T47D (cell line): ENCODE results near the gene LHB.

Experiments used
- DNase-seq, 2 experiments: peaks; one replicate each; pipeline versions ENCODE4 v3.0.0 to v3.0.0-alpha.2; 2011 to 2012; ENCODE audit warnings: low read depth in 1 of 2, low spot score in 1 of 2
- JUND ChIP-seq: IDR thresholded peaks from 2 replicates; pipeline ENCODE4 v1.6.1; 2012; ENCODE audit warnings: low read depth
- in situ Hi-C: cut with HindIII; loops from 2 replicates; pipeline ENCODE4 v1.10.0; 2016; ENCODE audit warnings: low sequenced_read_pairs, low pct_unique_long_range_greater_than_20kb

Gene LHB

GRCh38 chr19:49006905-49007304 lies 10.0 kb downstream of the LHB start:
- in situ Hi-C loops = no loop called here
- no peak for TF ChIP-seq JUND
- no peak for DNase-seq

- DNase-seq = no peak
- no peak for TF ChIP-seq JUND
- in situ Hi-C loops = no loop called here
These were observed 11.8 kb downstream of the LHB start for GRCh38 chr19:49004964-49005614.

DNA sequence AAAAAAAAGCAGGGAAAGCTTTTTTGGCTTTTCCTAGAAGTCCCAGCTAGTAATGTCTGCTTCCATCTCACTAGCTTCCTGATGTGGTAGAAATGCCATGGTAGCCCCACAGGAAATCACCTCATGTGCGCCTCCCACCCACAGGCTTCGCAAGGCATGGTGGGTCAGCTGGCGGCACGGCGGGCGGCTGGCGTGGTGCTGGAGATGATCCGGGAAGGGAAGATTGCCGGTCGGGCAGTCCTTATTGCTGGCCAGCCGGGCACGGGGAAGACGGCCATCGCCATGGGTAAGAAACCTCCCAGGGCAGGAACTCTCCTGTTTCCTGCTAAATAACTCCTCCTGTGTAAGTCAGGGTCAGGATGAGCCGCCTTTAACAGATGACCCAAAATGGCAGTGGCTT lies 12.8 kb downstream of the LHB start:
- no peak for DNase-seq
- in situ Hi-C loops = no loop called here
- no peak for TF ChIP-seq JUND

DNA sequence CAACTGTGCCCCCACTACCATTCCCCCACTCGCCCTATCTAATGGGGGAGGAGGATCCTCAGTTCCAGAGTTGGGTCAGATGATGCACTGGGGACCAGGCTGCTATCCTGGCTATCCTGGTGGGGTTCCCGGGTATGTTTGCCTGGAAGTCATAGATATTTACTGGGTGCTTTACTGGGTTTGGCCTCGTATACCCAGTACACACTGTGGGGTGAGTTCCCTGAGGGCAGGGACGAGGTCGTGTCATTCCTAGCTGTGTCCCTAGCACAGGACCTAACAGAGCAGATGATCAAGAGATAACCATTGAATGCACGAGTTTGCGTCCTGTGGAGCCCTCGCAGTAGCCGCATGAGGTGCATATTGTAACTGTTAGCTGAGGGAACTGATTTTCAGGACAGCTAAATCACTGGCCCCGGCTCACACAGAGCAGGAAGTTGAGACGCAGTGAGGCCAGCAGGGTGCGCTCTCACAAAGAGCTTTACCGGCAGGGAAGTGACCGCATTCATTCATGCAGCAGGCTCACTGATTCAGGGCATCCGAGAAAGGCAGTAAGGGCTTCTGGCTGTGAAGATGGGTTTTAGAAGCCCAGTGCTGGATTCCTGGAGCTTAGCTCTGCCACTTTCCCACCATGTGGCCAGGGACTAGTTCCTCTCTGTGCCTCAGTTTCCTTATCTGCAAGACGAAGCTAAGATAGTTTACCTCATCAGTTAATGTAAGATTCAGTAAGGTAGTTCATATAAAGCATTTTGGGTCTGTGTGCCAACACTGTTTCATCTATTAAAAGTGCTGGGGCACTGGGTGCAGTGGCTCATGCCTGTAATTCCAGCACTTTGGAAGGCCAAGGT lies 17.2 kb downstream of the LHB start:
- DNase-seq = peak in 1 of 2 experiments; percentile 56
- TF ChIP-seq JUND = no peak
- in situ Hi-C loops = no loop called here

GRCh38 chr19:48997972-48998371 lies 18.9 kb downstream of the LHB start:
- no peak for TF ChIP-seq JUND
- in situ Hi-C loops = no loop called here
- peak in 1 of 2 experiments; percentile 71 for DNase-seq

DNA sequence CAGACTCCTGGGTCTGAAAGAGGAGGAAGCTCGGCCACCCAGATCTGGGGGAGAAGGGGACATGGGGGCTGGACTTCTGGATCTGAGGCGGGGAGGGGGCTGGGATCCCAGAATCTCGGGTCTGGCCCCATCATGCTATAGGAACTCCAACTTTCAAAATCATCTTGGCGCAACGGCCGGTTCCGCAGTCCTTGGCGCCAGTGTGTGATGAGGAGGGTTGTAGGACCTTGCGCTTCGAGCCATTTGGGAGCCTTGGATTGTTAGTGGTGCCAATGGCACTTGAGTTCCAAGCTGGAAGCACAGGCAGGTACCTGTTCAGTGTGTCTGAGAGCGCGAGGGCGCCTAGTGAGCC lies 22.9 kb downstream of the LHB start:
- TF ChIP-seq JUND = no peak
- no peak for DNase-seq
- in situ Hi-C loops = no loop called here

DNA sequence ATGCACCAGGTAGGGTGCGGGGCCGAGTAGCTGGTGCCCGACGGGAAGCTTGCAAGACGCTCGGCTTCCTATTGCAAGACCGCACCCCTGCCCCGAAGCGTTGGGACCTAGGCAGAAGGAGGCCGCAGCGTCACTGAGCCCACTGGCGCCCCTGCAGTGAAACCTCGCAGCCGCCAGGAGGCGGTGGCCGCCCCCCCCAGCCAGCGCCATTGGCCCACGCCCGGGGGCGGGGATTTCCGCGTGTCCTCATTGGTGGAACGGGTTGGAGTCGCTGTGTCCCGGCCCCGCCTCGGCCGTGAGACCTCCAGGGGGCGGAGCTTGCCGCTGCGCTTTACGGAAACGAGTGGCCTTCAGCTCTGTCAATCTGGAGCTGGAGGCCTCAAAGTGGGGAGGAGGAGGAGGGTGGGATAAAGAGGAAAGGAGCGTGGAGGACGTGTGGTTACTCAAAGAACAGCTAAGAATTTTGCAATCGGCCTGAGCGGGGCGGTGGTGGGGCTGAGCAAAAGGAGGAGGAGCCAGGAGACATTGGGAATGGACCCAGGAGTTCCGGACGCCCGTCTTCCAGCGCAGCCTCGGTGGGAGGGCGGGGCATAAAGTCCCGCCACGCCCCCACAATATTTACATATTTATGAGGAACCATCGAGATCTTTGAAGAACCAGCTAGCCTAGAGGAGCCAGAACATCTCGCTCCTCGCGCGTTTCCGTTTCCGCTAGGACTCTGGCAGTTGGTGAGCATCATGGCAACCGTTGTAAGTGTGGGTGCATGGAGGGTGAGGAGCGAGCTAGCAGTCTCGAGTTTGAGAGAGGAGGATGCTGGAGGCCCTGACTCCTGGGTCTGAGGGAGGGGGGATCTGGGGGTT lies 23.5 kb downstream of the LHB start, which contains the start of the genes GYS1 and RUVBL2:
GYS1 (minus strand) TSS at position 135 of the 860 bp plus-strand sequence. CDS start 197 bp downstream, outside the sequence.
RUVBL2 (plus strand) TSS at position 713 of the 860 bp plus-strand sequence; CDS start at position 738, 25 bp downstream.
- no peak for TF ChIP-seq JUND
- DNase-seq = peak; percentile 92 to 99
- in situ Hi-C loops = no loop called here

- DNase-seq = no peak
- in situ Hi-C loops = no loop called here
- TF ChIP-seq JUND = no peak
These were observed 24.2 kb downstream of the LHB start for GRCh38 chr19:48992581-48993174.

DNA sequence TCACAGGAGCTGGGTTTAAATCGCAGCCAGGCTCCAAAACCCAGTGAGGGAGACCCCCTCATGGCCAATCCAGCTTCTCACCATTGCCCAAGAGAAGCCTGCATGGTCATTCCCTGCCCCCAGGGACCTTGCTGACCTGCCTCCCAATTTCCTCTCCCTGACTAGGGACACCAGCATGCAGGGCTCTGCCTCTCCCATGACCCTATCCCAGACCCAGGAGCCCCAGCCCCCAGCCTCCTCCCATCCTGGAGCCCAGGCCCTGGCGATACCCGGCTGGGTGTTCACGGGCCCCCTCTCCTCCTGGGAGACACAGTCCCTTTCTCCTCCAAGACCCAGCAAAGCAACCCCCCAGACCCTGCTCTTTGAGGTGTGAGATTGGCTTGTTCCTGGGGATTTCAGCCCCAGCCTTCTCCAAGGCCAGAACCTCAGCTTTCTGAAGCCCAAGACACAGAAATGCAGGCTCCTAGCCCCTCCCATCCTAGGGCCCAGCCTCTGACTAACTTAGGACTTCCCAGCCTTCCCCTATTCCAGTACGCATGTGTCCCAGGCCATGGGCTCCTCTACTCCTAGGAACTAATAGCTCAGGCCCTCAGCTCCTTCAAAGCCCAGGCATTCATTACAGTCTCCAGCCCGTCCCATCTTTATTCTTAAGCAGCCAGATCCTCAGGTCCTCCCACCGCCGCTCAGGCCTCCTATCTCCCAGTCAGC lies 24.9 kb downstream of the LHB start:
- peak; percentile 62 to 74 for DNase-seq
- TF ChIP-seq JUND = no peak
- in situ Hi-C loops = no loop called here

GRCh38 chr19:48991011-48991609 lies 25.8 kb downstream of the LHB start:
- in situ Hi-C loops = no loop called here
- no peak for DNase-seq
- TF ChIP-seq JUND = no peak

GRCh38 chr19:48990400-48990799 lies 26.5 kb downstream of the LHB start:
- in situ Hi-C loops = no loop called here
- TF ChIP-seq JUND = no peak
- no peak for DNase-seq
